ENCODE data around the gene SMG5. TPM values are rescaled to one million over a fixed set of nuclear protein-coding genes. Genes with fewer than 3 reads are reported as not detected.
A peak's percentile ranks its signal among the peaks of the same experiment; 100 is the strongest.

Gene SMG5
- total RNA-seq, 4 donors from 2014 or later, result 56.9 to 88.4 (median 61.0) TPM

- TF ChIP-seq POLR2A (IDR thresholded peaks at IDR 0.05), result no peak
- TF ChIP-seq CTCF (IDR thresholded peaks at IDR 0.05), result no peak
- DNase-seq (ENCODE audit: low spot score in 2 of 2), result no peak
- intact Hi-C loops (cut with DNase I; ENCODE audit: low total_unique reads), result no loop called here
- no peak overlapping the region for H3K4me3 ChIP-seq (ENCODE audit: low read depth, poor library complexity, severe bottlenecking)
- WGBS, 2 donors, result 69 to 70% methylated on average over 16 of the region's 16 CpGs
Measured at GRCh38 chr1:156214024-156214748, 68.4 kb downstream of the SMG5 start.

- DNase-seq (ENCODE audit: low spot score in 2 of 2), result no peak
- H3K4me3 ChIP-seq (ENCODE audit: low read depth, poor library complexity, severe bottlenecking), result peak overlapping the region; percentile 41
- WGBS, 2 donors, result 6 to 8% methylated on average over 11 of the region's 11 CpGs
- TF ChIP-seq CTCF (IDR thresholded peaks at IDR 0.05) (no peak), POLR2A (IDR thresholded peaks at IDR 0.05) (no peak)
- intact Hi-C loops (cut with DNase I; ENCODE audit: low total_unique reads), result no loop called here
Measured at GRCh38 chr1:156213644-156213966, 69.0 kb downstream of the SMG5 start.

- DNase-seq (ENCODE audit: low spot score in 2 of 2), result peak; percentile 97 to 100
- H3K4me3 ChIP-seq (ENCODE audit: low read depth, poor library complexity, severe bottlenecking), result peak within 1 kb of the TSS; percentile 41
- WGBS, 2 donors, result 0 to 1% methylated on average over 55 to 61 of the region's 61 CpGs
- no peak for TF ChIP-seq CTCF (IDR thresholded peaks at IDR 0.05)
- TF ChIP-seq POLR2A (IDR thresholded peaks at IDR 0.05), result no peak
- intact Hi-C loops (cut with DNase I; ENCODE audit: low total_unique reads), result no loop called here
Measured at GRCh38 chr1:156212833-156213643, 69.6 kb downstream of the SMG5 start, which contains the start of gene PMF1. TSS of gene PMF1 (plus strand) at chr1:156213007. CDS start at chr1:156213016, 9 bp downstream.

- intact Hi-C loops (cut with DNase I; ENCODE audit: low total_unique reads), result no loop called here
- DNase-seq (ENCODE audit: low spot score in 2 of 2), result no peak
- WGBS, 2 donors, result 86 to 87% methylated on average over 9 of the region's 9 CpGs
- TF ChIP-seq CTCF (IDR thresholded peaks at IDR 0.05) (no peak), POLR2A (IDR thresholded peaks at IDR 0.05) (no peak)
- H3K4me3 ChIP-seq (ENCODE audit: low read depth, poor library complexity, severe bottlenecking), result no peak overlapping the region
Measured at GRCh38 chr1:156212130-156212529, 70.5 kb downstream of the SMG5 start.

GRCh38 chr1:156211243-156211642 is 71.4 kb downstream of the SMG5 start:
- TF ChIP-seq CTCF (IDR thresholded peaks at IDR 0.05), result no peak
- TF ChIP-seq POLR2A (IDR thresholded peaks at IDR 0.05), result no peak
- DNase-seq (ENCODE audit: low spot score in 2 of 2), result no peak
- intact Hi-C loops (cut with DNase I; ENCODE audit: low total_unique reads), result no loop called here
- 92 to 100% methylated on average over 3 of the region's 3 CpGs for WGBS, 2 donors
- H3K4me3 ChIP-seq (ENCODE audit: low read depth, poor library complexity, severe bottlenecking), result no peak overlapping the region

Measured in lower leg skin (tissue), 4 donors.